Measurements from ENCODE around the gene SHANK2. TPM values are rescaled to one million over a fixed set of nuclear protein-coding genes. Genes with fewer than 3 reads are reported as not detected.

SHANK2 gene
- total RNA-seq, 2 donors from 2014 or later: 43.5 to 46.4 TPM

GRCh38 chr11:71202966-71203365 is 49.4 kb downstream of the SHANK2 start:
- TF ChIP-seq POLR2AphosphoS5 (IDR thresholded peaks at IDR 0.05) (no peak), CTCF (IDR thresholded peaks at IDR 0.05) (no peak), POLR2A (IDR thresholded peaks at IDR 0.05) (no peak)
- Histone ChIP-seq H3K9me3 (no peaks in the 10 kb centered on the region), H3K4me1 (replicated peaks) (no peaks in the 10 kb centered on the region), H3K27me3 (replicated peaks; ENCODE audit: insufficient read depth) (no peaks in the 10 kb centered on the region), H3K4me3 (no peak overlapping the region), H3K27ac (no peak overlapping the region), H3K36me3 (no peaks in the 10 kb centered on the region)
- DNase-seq (ENCODE audit: low spot score): no peak
- intact Hi-C loops (cut with DNase I): no loop called here
- WGBS: 91% methylated on average over 4 of the region's 4 CpGs

DNA sequence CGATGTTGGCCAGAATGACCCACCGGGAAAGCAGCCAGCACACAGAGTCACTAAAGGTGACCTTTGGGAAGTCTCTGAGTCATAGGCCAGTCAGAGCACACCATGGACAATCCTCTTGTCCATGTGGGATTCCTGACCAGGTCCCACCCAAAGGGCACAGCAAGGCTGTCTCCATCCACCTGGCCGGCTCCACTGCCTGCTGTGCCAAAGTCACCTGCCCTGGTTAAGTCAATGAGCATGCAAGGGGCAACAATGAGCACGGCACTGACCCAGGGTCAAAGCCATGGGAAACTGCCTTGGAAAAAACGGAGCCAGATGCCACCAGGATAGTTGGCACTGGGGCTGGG is 49.8 kb downstream of the SHANK2 start:
- no peak for DNase-seq (ENCODE audit: low spot score)
- intact Hi-C loops (cut with DNase I): no loop called here
- Histone ChIP-seq H3K4me1 (replicated peaks) (no peaks in the 10 kb centered on the region), H3K4me3 (no peak overlapping the region), H3K9me3 (no peaks in the 10 kb centered on the region), H3K36me3 (no peaks in the 10 kb centered on the region), H3K27ac (no peak overlapping the region), H3K27me3 (replicated peaks; ENCODE audit: insufficient read depth) (no peaks in the 10 kb centered on the region)
- WGBS: 98% methylated on average over 4 of the region's 5 CpGs
- TF ChIP-seq POLR2A (IDR thresholded peaks at IDR 0.05) (no peak), POLR2AphosphoS5 (IDR thresholded peaks at IDR 0.05) (no peak), CTCF (IDR thresholded peaks at IDR 0.05) (no peak)

Other genes with a start within 250 kb of the SHANK2 start
- 10 to 100 TPM; 29.5 to 93.9 TPM for gene DHCR7, start 195.8 kb upstream of the SHANK2 start, total RNA-seq
- gene NADSYN1, start 200.6 kb upstream of the SHANK2 start, total RNA-seq: 10 to 100 TPM; 56.6 to 80.2 TPM

All from prostate gland (tissue), 2 donors.